PC-3 (cell line): ENCODE results near the gene TPP2.

Source experiments
- CTCF ChIP-seq: fragments of 300-600 bp; sonication (generic); conservative IDR thresholded peaks from 2 replicates; pipeline ENCODE4 v1.5.1; 2017; ENCODE audit warnings: antibody characterized with exemption, low read depth, mild to moderate bottlenecking, low read length
- EZH2 ChIP-seq: fragments of 300-600 bp; sonication (generic); IDR thresholded peaks from one replicate; pipeline ENCODE4 v1.6.1; 2017; ENCODE audit warnings: antibody characterized with exemption, mild to moderate bottlenecking, low read length; ENCODE audit not compliant: unreplicated experiment
- EZH2phosphoT487 ChIP-seq: fragments of 300-600 bp; sonication (generic); IDR thresholded peaks from 2 replicates; pipeline ENCODE4 v1.6.1; 2018; ENCODE audit warnings: mild to moderate bottlenecking, antibody characterized with exemption, low read length, borderline replicate concordance

GRCh38 chr13:102682727-102683126, 85.9 kb downstream of the TPP2 start:
- no peak for TF ChIP-seq CTCF
- TF ChIP-seq EZH2phosphoT487, result no peak
- no peak for TF ChIP-seq EZH2
